A549 (cell line): ENCODE data around the gene NCLN. TPM values are rescaled to one million over a fixed set of nuclear protein-coding genes. Genes with fewer than 3 reads are reported as not detected.
"Not testable (repeated sequence)": the region's sequence is repeated elsewhere in the genome, so short reads cannot be mapped to it uniquely, and the experiment has no call there.

Experiments used
- ATAC-seq, 2 experiments: fragments of 200-7000 bp in 1 of 2; fragments of >200 bp in 1 of 2; cut with Nextera tagmentation in 1 of 2; cut with Tn5 transposase in 1 of 2; 3 replicates each; pipeline versions ENCODE4 v1.8.0 to v1.9.1; 2018 to 2020; ENCODE audit warnings: mild to moderate bottlenecking in 1 of 2, moderate library complexity in 1 of 2
- CTCF ChIA-PET: fragments of 300-600 bp; sonication (Branson Sonifier 250); formaldehyde crosslinking; extraction: SDS; loops from one replicate; lab custom pipeline; 2021; ENCODE audit warnings: antibody characterized with exemption, inconsistent platforms; lab: Yijun Ruan, JAX
- POLR2A ChIA-PET: fragments of 350-600 bp; formaldehyde crosslinking; extraction: SDS; loops from one replicate; lab custom pipeline; 2021; ENCODE audit warnings: antibody characterized with exemption, inconsistent platforms; lab: Yijun Ruan, JAX
- DNase-seq, 2 experiments: peaks; one replicate each; pipeline versions ENCODE4 v3.0.0 to v3.0.0-alpha.2; 2011 to 2016; ENCODE audit warnings: low read depth in 1 of 2, low spot score in 1 of 2
- FAIRE-seq: peaks from 2 replicates; lab custom pipeline; 2011; peaks lifted over from hg19 to GRCh38; lab: Jason Lieb, UNC
- H3K27ac ChIP-seq, 2 experiments: fragments of >200 bp; sonication (Bioruptor Twin); formaldehyde crosslinking; 3 replicates each; pipeline ENCODE4 v1.5.1; 2016 to 2017
- H3K4me1 ChIP-seq: fragments of >200 bp; sonication (Bioruptor Twin); formaldehyde crosslinking; 3 replicates; pipeline ENCODE4 v1.6.1; 2016
- H3K4me2 ChIP-seq: fragments of >200 bp; sonication (Bioruptor Twin); formaldehyde crosslinking; 3 replicates; pipeline ENCODE4 v1.6.1; 2016
- H3K4me3 ChIP-seq: fragments of >200 bp; sonication (Bioruptor Twin); formaldehyde crosslinking; 3 replicates; pipeline ENCODE4 v1.5.1; 2016
- H3K9me3 ChIP-seq: fragments of >200 bp; sonication (Bioruptor Twin); formaldehyde crosslinking; 3 replicates; pipeline ENCODE4 v1.6.1; 2016
- CBX2 ChIP-seq: fragments of 200-600 bp; sonication (generic); IDR thresholded peaks from 2 replicates; pipeline ENCODE4 v1.6.1; 2016; ENCODE audit warnings: low read depth, mild to moderate bottlenecking, borderline replicate concordance
- EHMT2 ChIP-seq: fragments of 200-600 bp; sonication (generic); IDR thresholded peaks from 2 replicates; pipeline ENCODE4 v1.6.1; 2016; ENCODE audit warnings: antibody characterized with exemption, low read depth, mild to moderate bottlenecking, moderate library complexity
- ELK1 ChIP-seq: fragments of 150-350 bp; IDR thresholded peaks from 2 replicates; pipeline ENCODE4 v1.6.1; 2014; ENCODE audit warnings: low read depth, mild to moderate bottlenecking, low read length
- GATA3 ChIP-seq: IDR thresholded peaks from 2 replicates; pipeline ENCODE4 v1.6.1; 2012; ENCODE audit warnings: borderline replicate concordance
- HEYL ChIP-seq: fragments of 250-450 bp; sonication (Bioruptor Pico); IDR thresholded peaks from 2 replicates; pipeline ENCODE4 v1.8.0; 2021; ENCODE audit warnings: mild to moderate bottlenecking, moderate library complexity
- HMGXB4 ChIP-seq: fragments of 250-450 bp; sonication (Bioruptor Pico); IDR thresholded peaks from 2 replicates; pipeline ENCODE4 v1.5.0; 2021; ENCODE audit warnings: mild to moderate bottlenecking, moderate library complexity, borderline replicate concordance
- KDM1A ChIP-seq: fragments of 200-600 bp; sonication (generic); IDR thresholded peaks from 2 replicates; pipeline ENCODE4 v1.6.1; 2016; ENCODE audit warnings: low read depth, mild to moderate bottlenecking
- NPAS2 ChIP-seq: fragments of 250-450 bp; sonication (Bioruptor Pico); IDR thresholded peaks from 2 replicates; pipeline ENCODE4 v1.8.0; 2022; ENCODE audit warnings: mild to moderate bottlenecking, moderate library complexity, borderline replicate concordance
- NR3C1 ChIP-seq: fragments of >200 bp; sonication (Bioruptor Twin); formaldehyde crosslinking; IDR thresholded peaks from 3 replicates; pipeline ENCODE4 v1.6.1; 2017
- RAD21 ChIP-seq, 2 experiments: fragments of >200 bp in 1 of 2; sonication (Bioruptor Twin) in 1 of 2; formaldehyde crosslinking in 1 of 2; IDR thresholded peaks in 1 of 2; conservative IDR thresholded peaks in 1 of 2; 2 replicates in 1 of 2; 3 replicates in 1 of 2; pipeline ENCODE4 v1.6.1; 2012 to 2018; ENCODE audit warnings: inconsistent platforms in 1 of 2
- RCOR1 ChIP-seq: fragments of 150-350 bp; IDR thresholded peaks from 2 replicates; pipeline ENCODE4 v1.6.1; 2014; ENCODE audit warnings: antibody characterized with exemption, low read length, low read depth
- SMC3 ChIP-seq: fragments of >200 bp; sonication (Bioruptor Twin); formaldehyde crosslinking; IDR thresholded peaks from 3 replicates; pipeline ENCODE4 v1.6.1; 2018; ENCODE audit warnings: inconsistent platforms
- ZFP36 ChIP-seq: fragments of 450-650 bp; IDR thresholded peaks from 2 replicates; pipeline ENCODE4 v1.6.1; 2014; ENCODE audit warnings: borderline replicate concordance; ENCODE audit not compliant: partially characterized antibody
- ZNF302 ChIP-seq: fragments of 250-450 bp; sonication (Bioruptor Pico); IDR thresholded peaks from 2 replicates; pipeline ENCODE4 v1.9.0; 2021; ENCODE audit warnings: inconsistent platforms, mild to moderate bottlenecking, moderate library complexity
- WGBS: methylation state at CpG from one replicate; pipeline ENCODE4 v1.1.6; 2017; ENCODE audit errors: missing lambda C conversion rate; 5-methylcytosine and 5-hydroxymethylcytosine counted together
- polyA plus RNA-seq, 4 experiments: library from polyadenylated mRNA; depleted of rRNA in 3 of 4; stranded (reverse); fragments of >200 nt; fragmentation: RNase III in 1 of 4; extraction: RNeasy Plus Mini Kit Qiagen cat#74134 plus additional on column Dnase treatment in 1 of 4; gene quantifications; 2 replicates in 3 of 4; 3 replicates in 1 of 4; pipeline ENCODE4 v1.2.3, GENCODE V29; 2011 to 2017
- TF ChIP-seq, protein P1 (sequence below): IDR thresholded peaks from 2 replicates; pipeline ENCODE4 v1.6.1; 2012; ENCODE audit warnings: low read depth, borderline replicate concordance

The NCLN gene
- polyA plus RNA-seq, 2 of the 4 experiments (the other 2 are of a cell fraction), result 22.8 to 58.5 TPM

GRCh38 chr19:3233831-3234230 lies 48.1 kb downstream of the NCLN start:
- TF ChIP-seq KDM1A (no peak), RAD21 (conservative IDR thresholded peaks at IDR 0.05 in 1 of 2, IDR thresholded peaks at IDR 0.05 in 1 of 2) (no peak), CBX2 (no peak)
- CTCF ChIA-PET, result interaction anchor here (1.3 kb wide), 2 partner anchors 10 to 283 kb away, joined by 3 to 6 read pairs; no protein-coding TSS in a partner anchor
- WGBS, result 74% methylated on average over 4 of the region's 4 CpGs
- FAIRE-seq (no peak), ATAC-seq (peak in 1 of 2 experiments; percentile 34; a peak in 2 of 6 replicates), DNase-seq (no peak)
- POLR2A ChIA-PET, result no interaction called here
- Histone ChIP-seq H3K4me2 (no peak overlapping the region), H3K4me3 (no peak overlapping the region), H3K4me1 (no peaks in the 10 kb centered on the region), H3K27ac (no peak overlapping the region), H3K9me3 (no peaks in the 10 kb centered on the region)

GRCh38 chr19:3234800-3235199 lies 49.1 kb downstream of the NCLN start:
- no peak overlapping the region for H3K4me3 ChIP-seq
- ChIA-PET POLR2A (no interaction called here), CTCF (interaction anchor here (0.6 to 1.1 kb wide), 2 partner anchors 63 to 313 kb away, joined by 3 read pairs; no protein-coding TSS in a partner anchor)
- no peaks in the 10 kb centered on the region for H3K4me1 ChIP-seq
- H3K9me3 ChIP-seq, result no peaks in the 10 kb centered on the region
- peak; percentile 34; the same call in 1 of the 2 replicates for TF ChIP-seq KDM1A
- TF ChIP-seq CBX2, result no peak
- TF ChIP-seq ZFP36, result peak; percentile 74
- H3K4me2 ChIP-seq, result no peak overlapping the region
- DNase-seq (no peak), FAIRE-seq (no peak), ATAC-seq (peak; percentile 42 to 76; a peak in 4 of 6 replicates)
- H3K27ac ChIP-seq, result no peak overlapping the region
- 8% methylated on average over 9 of the region's 9 CpGs for WGBS

GRCh38 chr19:3235604-3236003 lies 49.9 kb downstream of the NCLN start:
- H3K4me3 ChIP-seq, POLR2A ChIA-PET, H3K27ac ChIP-seq, H3K9me3 ChIP-seq, ATAC-seq, DNase-seq, H3K4me2 ChIP-seq, FAIRE-seq, H3K4me1 ChIP-seq, CTCF ChIA-PET: not testable (repeated sequence)
- WGBS, result 29% methylated on average over 2 of the region's 2 CpGs

DNA sequence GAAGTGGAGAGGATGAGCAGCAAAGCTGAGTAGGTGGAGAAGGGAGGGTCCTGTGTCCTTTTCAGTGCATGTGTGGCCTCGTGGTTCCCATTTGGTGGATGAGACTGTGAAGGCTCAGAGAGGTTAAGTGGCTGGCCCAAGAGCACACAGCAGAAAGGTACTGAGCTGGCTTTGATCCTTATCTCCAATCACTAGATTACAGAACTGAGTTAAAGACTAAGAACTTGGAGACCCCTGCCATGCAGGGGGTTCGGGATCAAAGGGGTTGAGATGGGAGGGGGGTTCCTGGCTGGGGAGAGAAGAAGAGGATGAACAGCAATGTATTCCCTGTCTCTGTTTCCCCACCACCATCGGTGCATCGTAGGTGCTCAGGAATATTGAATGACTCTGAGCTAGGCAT lies 50.5 kb downstream of the NCLN start:
- H3K4me2 ChIP-seq, result no peak overlapping the region
- FAIRE-seq (no peak), ATAC-seq (no peak), DNase-seq (no peak)
- no peaks in the 10 kb centered on the region for H3K9me3 ChIP-seq
- 57% methylated on average over 3 of the region's 4 CpGs for WGBS
- TF ChIP-seq NPAS2 (CRISPR knock-in tag) (no peak), ZFP36 (peak; percentile 33), EHMT2 (no peak)
- H3K4me3 ChIP-seq, result no peak overlapping the region
- ChIA-PET POLR2A (no interaction called here), CTCF (interaction anchor here (1.3 kb wide), 1 partner anchor 25 kb away, joined by 3 read pairs; no protein-coding TSS in a partner anchor)
- no peaks in the 10 kb centered on the region for H3K4me1 ChIP-seq
- no peak overlapping the region for H3K27ac ChIP-seq

DNA sequence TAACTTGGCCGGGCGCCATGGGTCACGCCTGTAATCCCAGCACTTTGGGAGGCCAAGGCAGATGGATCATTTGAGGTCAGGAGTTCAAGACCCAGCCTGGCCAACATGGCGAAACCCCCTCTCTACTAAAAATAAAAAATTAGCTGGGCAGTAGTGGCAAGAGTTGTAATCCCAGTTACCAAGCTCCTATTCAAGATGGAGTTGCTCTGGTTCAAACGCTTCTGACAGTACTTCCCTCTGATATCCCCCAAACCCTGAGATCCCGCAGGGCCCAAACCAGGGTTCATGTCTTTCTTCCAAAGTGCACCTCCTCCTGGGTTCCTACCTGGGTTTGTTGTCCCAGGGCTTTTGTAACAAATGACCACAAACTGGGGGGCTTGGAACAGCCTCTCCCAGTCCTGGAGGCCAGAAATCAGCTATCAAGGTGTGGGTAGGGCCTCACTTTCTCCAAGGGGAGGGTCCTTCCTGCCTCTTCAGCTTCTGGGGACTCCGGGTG lies 52.4 kb downstream of the NCLN start:
- no peak overlapping the region for H3K4me3 ChIP-seq
- DNase-seq, result no peak
- no peak for TF ChIP-seq HMGXB4 (CRISPR knock-in tag)
- no peak for TF ChIP-seq NR3C1
- TF ChIP-seq ZFP36, result no peak
- TF ChIP-seq SMC3, result no peak
- TF ChIP-seq GATA3, result no peak
- TF ChIP-seq, protein P1, sequence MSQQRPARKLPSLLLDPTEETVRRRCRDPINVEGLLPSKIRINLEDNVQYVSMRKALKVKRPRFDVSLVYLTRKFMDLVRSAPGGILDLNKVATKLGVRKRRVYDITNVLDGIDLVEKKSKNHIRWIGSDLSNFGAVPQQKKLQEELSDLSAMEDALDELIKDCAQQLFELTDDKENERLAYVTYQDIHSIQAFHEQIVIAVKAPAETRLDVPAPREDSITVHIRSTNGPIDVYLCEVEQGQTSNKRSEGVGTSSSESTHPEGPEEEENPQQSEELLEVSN, result no peak
- no peak for TF ChIP-seq HEYL (CRISPR knock-in tag)
- TF ChIP-seq ELK1, result no peak
- TF ChIP-seq RCOR1, result no peak
- TF ChIP-seq CBX2, result no peak
- TF ChIP-seq ZNF302 (CRISPR knock-in tag), result no peak
- ChIA-PET CTCF (interaction anchor here (1.2 kb wide), 1 partner anchor 14 kb away, joined by 3 read pairs; no protein-coding TSS in a partner anchor), POLR2A (no interaction called here)
- H3K4me1 ChIP-seq, result no peaks in the 10 kb centered on the region
- no peak overlapping the region for H3K4me2 ChIP-seq
- no peak for FAIRE-seq
- ATAC-seq, result no peak
- H3K27ac ChIP-seq, result no peak overlapping the region
- H3K9me3 ChIP-seq, result no peaks in the 10 kb centered on the region
- 40% methylated on average over 6 of the region's 7 CpGs for WGBS
